HG03097 (cell line): ENCODE results near the gene ISCA1.
"Not testable (repeated sequence)": the region's sequence is repeated elsewhere in the genome, so short reads cannot be mapped to it uniquely, and the experiment has no call there.

Source experiments
- ATAC-seq: cut with Tn5 transposase; IDR thresholded peaks from one replicate; pipeline ENCODE4 v1.9.1; 2021; ENCODE audit not compliant: unreplicated experiment, low FRiP score

Gene ISCA1

GRCh38 chr9:86282077-86282978 lies at the start of gene ISCA1:
ISCA1 (minus strand) TSS chr9:86282538; CDS start chr9:86282458, 80 bp downstream.
- ATAC-seq: peak; percentile 76

- no peak for ATAC-seq
Measured at GRCh38 chr9:86330186-86330585, 47.8 kb upstream of the ISCA1 start.

GRCh38 chr9:86329649-86330048 lies 47.3 kb upstream of the ISCA1 start:
- ATAC-seq: no peak

GRCh38 chr9:86328156-86328555 lies 45.8 kb upstream of the ISCA1 start:
- no peak for ATAC-seq

- ATAC-seq: no peak
Measured at GRCh38 chr9:86326536-86326935, 44.2 kb upstream of the ISCA1 start.

GRCh38 chr9:86324901-86325300 lies 42.6 kb upstream of the ISCA1 start:
- no peak for ATAC-seq

- no peak for ATAC-seq
Measured at GRCh38 chr9:86324308-86324707, 42.0 kb upstream of the ISCA1 start.

- no peak for ATAC-seq
Measured at GRCh38 chr9:86322973-86323644, 40.8 kb upstream of the ISCA1 start.

- ATAC-seq: no peak
Measured at GRCh38 chr9:86321373-86321772, 39.0 kb upstream of the ISCA1 start.

GRCh38 chr9:86318187-86318586 lies 35.8 kb upstream of the ISCA1 start:
- no peak for ATAC-seq

GRCh38 chr9:86315078-86315477 lies 32.7 kb upstream of the ISCA1 start:
- ATAC-seq: no peak

- ATAC-seq: not testable (repeated sequence)
Measured at GRCh38 chr9:86312959-86313358, 30.6 kb upstream of the ISCA1 start.

GRCh38 chr9:86308687-86309086 lies 26.3 kb upstream of the ISCA1 start:
- ATAC-seq: no peak

- ATAC-seq: no peak
Measured at GRCh38 chr9:86304236-86304730, 21.9 kb upstream of the ISCA1 start.

- no peak for ATAC-seq
Measured at GRCh38 chr9:86303316-86303975, 21.1 kb upstream of the ISCA1 start.

- no peak for ATAC-seq
Measured at GRCh38 chr9:86301686-86302085, 19.3 kb upstream of the ISCA1 start.

- ATAC-seq: no peak
Measured at GRCh38 chr9:86300701-86301100, 18.4 kb upstream of the ISCA1 start.

GRCh38 chr9:86298873-86299272 lies 16.5 kb upstream of the ISCA1 start:
- ATAC-seq: no peak

GRCh38 chr9:86290341-86290740 lies 8.0 kb upstream of the ISCA1 start:
- ATAC-seq: not testable (repeated sequence)

GRCh38 chr9:86288499-86289198 lies 6.3 kb upstream of the ISCA1 start:
- no peak for ATAC-seq

GRCh38 chr9:86287013-86287412 lies 4.7 kb upstream of the ISCA1 start:
- ATAC-seq: no peak
